ENCODE results near the gene LDLRAP1.
A peak's percentile ranks its signal among the peaks of the same experiment; 100 is the strongest.

The LDLRAP1 gene

DNA sequence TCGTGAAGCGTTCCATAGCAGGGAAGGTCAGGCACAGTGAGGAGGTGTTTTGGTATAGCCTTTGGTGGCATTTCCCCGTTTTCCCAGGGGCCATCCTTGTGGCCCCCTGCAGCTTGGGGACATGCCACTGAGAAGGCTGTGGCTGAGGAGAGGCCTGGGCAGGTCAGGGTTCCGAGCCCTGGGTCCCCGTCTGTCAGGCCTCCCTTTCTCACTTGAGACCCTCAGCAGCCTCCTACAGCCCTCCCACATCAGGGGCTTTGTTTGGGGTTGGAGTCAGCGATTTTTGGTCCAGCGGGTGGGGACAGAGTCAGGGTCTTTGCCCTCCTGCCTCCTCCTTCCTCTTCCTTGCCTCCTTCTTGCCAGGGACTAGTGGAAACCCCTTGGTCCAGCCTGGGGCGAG lies 22.2 kb downstream of the LDLRAP1 start:
- TF ChIP-seq, protein P1, sequence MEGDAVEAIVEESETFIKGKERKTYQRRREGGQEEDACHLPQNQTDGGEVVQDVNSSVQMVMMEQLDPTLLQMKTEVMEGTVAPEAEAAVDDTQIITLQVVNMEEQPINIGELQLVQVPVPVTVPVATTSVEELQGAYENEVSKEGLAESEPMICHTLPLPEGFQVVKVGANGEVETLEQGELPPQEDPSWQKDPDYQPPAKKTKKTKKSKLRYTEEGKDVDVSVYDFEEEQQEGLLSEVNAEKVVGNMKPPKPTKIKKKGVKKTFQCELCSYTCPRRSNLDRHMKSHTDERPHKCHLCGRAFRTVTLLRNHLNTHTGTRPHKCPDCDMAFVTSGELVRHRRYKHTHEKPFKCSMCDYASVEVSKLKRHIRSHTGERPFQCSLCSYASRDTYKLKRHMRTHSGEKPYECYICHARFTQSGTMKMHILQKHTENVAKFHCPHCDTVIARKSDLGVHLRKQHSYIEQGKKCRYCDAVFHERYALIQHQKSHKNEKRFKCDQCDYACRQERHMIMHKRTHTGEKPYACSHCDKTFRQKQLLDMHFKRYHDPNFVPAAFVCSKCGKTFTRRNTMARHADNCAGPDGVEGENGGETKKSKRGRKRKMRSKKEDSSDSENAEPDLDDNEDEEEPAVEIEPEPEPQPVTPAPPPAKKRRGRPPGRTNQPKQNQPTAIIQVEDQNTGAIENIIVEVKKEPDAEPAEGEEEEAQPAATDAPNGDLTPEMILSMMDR (IDR thresholded peaks at IDR 0.05; ENCODE audit: low read depth, low read length) = no peak
- in situ Hi-C loops (cut with HindIII; ENCODE audit: low sequenced_read_pairs) = no loop called here
- H3K4me3 ChIP-seq (ENCODE audit: low read depth, low read length) = no peak overlapping the region
- DNase-seq (ENCODE audit: low read depth, low spot score) = no peak

DNA sequence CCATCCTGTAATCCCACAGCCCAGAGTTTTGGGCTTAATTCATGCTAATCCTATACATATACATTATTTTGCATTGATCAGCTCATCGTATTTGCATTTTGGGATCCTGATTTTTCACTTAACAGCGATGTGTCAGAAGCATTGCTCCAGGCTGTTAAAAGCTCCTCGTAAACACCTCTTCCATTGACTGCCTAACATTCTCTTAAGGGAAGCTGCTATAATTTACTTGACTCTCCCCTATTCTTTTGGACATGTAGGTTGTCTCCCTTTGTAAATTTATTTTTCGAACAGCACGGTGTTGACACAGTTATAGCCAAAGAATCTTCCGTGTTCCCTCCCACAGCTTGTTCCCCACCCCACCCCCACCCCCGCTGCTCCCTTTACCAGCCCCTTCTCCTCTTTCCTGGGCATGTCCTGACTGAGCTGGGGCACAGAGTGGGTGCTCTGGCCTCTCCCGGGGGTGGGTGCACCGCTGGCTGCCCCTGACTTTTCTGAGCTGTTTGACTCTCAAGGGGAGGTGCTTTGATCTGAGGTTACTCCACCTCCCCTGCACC lies 22.8 kb downstream of the LDLRAP1 start:
- no peak overlapping the region for H3K4me3 ChIP-seq (ENCODE audit: low read depth, low read length)
- no peak for DNase-seq (ENCODE audit: low read depth, low spot score)
- in situ Hi-C loops (cut with HindIII; ENCODE audit: low sequenced_read_pairs) = no loop called here
- TF ChIP-seq, protein P1 (IDR thresholded peaks at IDR 0.05; ENCODE audit: low read depth, low read length) = no peak

DNA sequence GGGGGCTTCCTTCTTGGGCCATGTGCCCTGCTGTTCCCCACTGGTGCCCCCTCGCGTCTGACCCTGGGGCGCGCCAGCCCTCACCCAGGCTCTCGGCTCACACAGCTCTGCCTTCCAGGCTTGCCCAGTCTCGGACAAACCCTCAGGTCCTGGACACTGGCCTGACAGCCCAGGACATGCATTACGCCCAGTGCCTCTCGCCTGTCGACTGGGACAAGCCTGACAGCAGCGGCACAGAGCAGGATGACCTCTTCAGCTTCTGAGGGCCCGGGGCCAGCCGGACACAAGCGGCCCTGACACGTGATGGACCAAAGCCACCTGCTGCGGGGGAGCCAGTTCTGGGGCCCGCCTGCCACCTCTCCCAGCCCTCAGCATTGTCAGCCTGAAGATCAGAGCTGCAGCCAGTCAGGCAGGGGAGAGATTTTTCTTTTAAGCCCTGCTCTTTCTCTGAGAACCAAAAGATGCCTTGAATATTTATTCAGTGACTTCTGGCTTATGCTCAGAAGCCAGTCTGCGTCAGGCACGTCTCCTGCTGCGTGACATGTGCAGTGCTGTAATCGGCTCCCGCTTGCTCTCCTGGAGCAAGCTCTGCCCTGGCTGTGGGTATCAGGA lies 23.4 kb downstream of the LDLRAP1 start:
- no peak overlapping the region for H3K4me3 ChIP-seq (ENCODE audit: low read depth, low read length)
- TF ChIP-seq, protein P1 (IDR thresholded peaks at IDR 0.05; ENCODE audit: low read depth, low read length) = peak; percentile 42
- peak; percentile 93 for DNase-seq (ENCODE audit: low read depth, low spot score)
- in situ Hi-C loops (cut with HindIII; ENCODE audit: low sequenced_read_pairs) = no loop called here

DNA sequence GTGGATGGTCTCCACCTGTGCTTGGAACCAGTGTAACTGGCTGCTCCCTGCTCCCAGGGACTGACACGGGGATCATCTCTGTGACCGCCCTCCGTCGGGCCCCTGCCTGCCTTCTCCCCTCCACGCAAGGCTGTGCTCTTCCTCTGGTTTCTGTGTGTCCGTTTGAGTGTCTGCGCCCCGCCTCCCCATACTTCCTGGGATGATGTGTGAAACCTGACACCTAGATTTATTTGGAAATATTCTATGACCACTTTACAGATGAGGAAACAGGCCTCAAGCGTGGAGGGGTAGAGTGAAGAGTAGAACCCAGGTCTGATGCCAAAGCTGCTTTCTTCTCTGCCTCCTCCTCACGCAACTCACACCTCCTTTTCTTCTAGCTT lies 24.3 kb downstream of the LDLRAP1 start:
- DNase-seq (ENCODE audit: low read depth, low spot score) = no peak
- TF ChIP-seq, protein P1 (IDR thresholded peaks at IDR 0.05; ENCODE audit: low read depth, low read length) = no peak
- in situ Hi-C loops (cut with HindIII; ENCODE audit: low sequenced_read_pairs) = no loop called here
- H3K4me3 ChIP-seq (ENCODE audit: low read depth, low read length) = no peak overlapping the region

DNA sequence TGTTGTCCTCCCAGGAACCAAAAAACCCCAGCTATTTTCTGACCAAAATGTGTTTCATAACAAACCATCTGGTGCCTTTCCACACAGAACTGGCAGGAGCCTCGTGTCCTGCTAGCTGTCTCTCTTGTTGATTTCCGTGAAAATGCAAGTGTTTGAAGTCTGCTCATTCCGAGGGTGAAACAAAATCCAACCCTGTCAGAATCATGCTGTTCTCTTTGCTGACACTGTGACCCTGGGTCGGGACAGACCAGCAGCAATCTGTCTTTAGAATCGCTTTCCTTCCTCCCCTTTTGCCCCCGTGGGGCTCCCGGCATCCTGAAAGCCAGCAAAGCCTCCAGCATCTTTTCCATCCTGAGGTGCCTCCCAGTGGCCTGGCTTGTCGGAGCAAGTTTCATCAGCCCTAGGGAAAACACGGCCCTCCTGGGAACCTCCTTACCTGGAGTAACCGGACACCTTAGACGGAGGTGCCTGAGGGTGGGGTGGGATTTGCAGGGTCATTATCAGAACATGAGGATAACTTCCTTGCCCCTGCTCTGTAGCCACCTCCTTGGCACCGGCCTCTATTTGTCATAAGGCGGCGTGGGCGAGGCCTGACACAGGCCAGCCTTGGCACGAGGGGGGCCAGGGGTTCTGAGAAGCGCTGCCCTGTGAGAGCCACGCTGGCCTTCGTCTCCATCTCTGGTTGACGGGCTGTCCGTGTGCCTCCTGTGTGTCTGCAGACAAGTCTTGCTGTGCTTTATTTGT lies 24.9 kb downstream of the LDLRAP1 start:
- peak; percentile 72 for DNase-seq (ENCODE audit: low read depth, low spot score)
- in situ Hi-C loops (cut with HindIII; ENCODE audit: low sequenced_read_pairs) = no loop called here

DNA sequence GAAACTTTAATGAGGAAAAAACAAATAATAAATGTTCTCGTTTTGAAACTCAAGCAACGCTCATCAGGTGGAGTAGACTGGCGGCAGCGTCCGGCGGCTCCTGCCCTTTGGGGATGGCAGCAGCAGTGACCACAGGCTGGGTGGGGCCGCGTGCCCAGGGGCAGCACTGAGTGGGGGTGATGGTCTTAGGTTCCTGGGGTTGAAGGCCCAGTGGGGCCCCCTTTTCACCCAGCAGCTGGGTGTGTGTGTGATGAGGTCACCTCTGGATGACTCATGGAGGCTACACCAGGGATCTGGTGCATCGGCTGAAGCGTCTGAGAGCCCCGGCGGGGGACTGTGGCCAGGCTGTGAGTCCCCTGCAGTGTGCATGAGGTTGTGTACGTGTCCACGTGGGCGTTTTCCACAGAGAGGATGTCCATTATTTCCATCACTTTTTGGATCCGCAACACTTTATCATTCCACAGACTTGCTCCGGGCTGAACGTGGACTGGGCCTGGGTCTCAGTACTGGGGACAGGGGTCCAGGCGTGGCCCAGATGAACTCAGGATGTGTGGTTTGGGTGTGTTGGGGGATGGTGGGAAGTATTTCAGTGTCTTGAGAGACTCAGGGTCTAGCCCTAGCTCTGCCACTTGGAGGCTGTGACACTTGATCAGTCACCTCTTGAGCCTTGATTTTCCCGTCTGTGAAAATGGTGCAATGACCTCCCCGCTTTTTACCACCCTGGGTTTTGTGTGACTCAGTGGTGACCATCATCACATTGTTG lies 25.6 kb downstream of the LDLRAP1 start:
- H3K4me3 ChIP-seq (ENCODE audit: low read depth, low read length) = no peak overlapping the region
- DNase-seq (ENCODE audit: low read depth, low spot score) = peak; percentile 93
- TF ChIP-seq, protein P1 (IDR thresholded peaks at IDR 0.05; ENCODE audit: low read depth, low read length) = no peak
- in situ Hi-C loops (cut with HindIII; ENCODE audit: low sequenced_read_pairs) = no loop called here

More for the DNA sequence above, 24.9 kb downstream of the LDLRAP1 start:
- H3K4me3 ChIP-seq (ENCODE audit: low read depth, low read length) = no peak overlapping the region
- TF ChIP-seq, protein P1 (IDR thresholded peaks at IDR 0.05; ENCODE audit: low read depth, low read length) = no peak
